ENCODE data around the gene SLC22A3. TPM values are rescaled to one million over a fixed set of nuclear protein-coding genes. Genes with fewer than 3 reads are reported as not detected.
"Not testable (repeated sequence)": the region's sequence is repeated elsewhere in the genome, so short reads cannot be mapped to it uniquely, and the experiment has no call there.

Gene SLC22A3
- total RNA-seq, 2 donors from 2014 or later = 91.5 to 144 TPM

DNA sequence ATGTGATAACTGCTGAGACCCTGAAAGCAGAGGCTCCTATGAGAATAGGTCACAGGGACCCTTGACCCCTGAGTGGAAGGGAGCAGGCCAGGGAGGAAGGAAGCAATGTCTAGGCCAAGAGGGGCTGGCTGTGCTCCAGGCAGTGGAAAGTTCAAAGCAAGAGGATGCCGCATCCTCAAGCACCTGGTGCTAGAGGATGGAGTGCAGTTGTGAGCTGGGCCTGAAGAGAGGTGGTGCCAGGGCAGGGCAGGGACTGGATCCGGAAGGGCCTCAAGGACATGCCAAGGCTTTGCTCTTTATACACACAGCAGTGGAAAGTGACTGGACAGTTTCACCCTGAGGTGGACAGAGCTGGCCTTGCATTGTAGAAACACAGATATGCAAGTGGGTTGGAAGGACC, 97.0 kb downstream of the SLC22A3 start:
- DNase-seq (ENCODE audit: low spot score) (no peak), ATAC-seq (ENCODE audit: insufficient number of reproducible peaks, low FRiP score, low read depth) (no peak)
- Histone ChIP-seq H3K36me3 (peaks cover 23% of the 10 kb centered on the region), H3K27ac (peak overlapping the region in 1 of 2 donors; percentile 7), H3K4me3 (no peak overlapping the region), H3K4me1 (ENCODE audit: control insufficient read depth in 1 of 2, low read depth in 2 of 2) (peaks cover 0 to 6% of the 10 kb centered on the region in 2 donors), H3K27me3 (replicated peaks; ENCODE audit: insufficient read depth) (no peaks in the 10 kb centered on the region), H3K9me3 (no peaks in the 10 kb centered on the region)
- TF ChIP-seq, protein P1, sequence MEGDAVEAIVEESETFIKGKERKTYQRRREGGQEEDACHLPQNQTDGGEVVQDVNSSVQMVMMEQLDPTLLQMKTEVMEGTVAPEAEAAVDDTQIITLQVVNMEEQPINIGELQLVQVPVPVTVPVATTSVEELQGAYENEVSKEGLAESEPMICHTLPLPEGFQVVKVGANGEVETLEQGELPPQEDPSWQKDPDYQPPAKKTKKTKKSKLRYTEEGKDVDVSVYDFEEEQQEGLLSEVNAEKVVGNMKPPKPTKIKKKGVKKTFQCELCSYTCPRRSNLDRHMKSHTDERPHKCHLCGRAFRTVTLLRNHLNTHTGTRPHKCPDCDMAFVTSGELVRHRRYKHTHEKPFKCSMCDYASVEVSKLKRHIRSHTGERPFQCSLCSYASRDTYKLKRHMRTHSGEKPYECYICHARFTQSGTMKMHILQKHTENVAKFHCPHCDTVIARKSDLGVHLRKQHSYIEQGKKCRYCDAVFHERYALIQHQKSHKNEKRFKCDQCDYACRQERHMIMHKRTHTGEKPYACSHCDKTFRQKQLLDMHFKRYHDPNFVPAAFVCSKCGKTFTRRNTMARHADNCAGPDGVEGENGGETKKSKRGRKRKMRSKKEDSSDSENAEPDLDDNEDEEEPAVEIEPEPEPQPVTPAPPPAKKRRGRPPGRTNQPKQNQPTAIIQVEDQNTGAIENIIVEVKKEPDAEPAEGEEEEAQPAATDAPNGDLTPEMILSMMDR (IDR thresholded peaks at IDR 0.05) = no peak

DNA sequence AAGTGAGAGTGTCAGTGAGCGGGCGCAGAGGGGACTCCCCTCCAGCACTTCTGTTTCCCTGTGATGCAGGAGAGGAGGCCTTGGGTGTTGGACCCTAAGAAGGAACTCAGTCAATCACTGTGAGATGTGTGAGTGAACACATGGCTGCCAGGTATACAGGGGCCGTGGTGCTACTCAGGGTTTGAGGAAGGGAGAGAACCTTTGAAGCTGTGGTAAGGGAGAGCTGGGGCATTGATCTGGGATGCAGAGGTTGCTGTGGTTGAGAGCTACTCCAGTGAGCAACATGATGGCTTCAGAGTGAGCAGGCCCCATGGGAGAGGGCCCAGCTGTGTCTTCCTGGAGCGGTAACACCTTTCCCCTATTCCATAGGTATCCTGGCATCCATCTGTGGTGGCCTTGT, 99.2 kb downstream of the SLC22A3 start:
- H3K36me3 ChIP-seq = peaks cover 23% of the 10 kb centered on the region
- H3K9me3 ChIP-seq = no peaks in the 10 kb centered on the region
- no peak for DNase-seq (ENCODE audit: low spot score)
- no peak overlapping the region for H3K4me3 ChIP-seq
- peaks cover 0 to 6% of the 10 kb centered on the region in 2 donors for H3K4me1 ChIP-seq (ENCODE audit: control insufficient read depth in 1 of 2, low read depth in 2 of 2)
- no peak overlapping the region for H3K27ac ChIP-seq
- TF ChIP-seq, protein P1 (IDR thresholded peaks at IDR 0.05) = no peak
- no peak for ATAC-seq (ENCODE audit: insufficient number of reproducible peaks, low FRiP score, low read depth)
- no peaks in the 10 kb centered on the region for H3K27me3 ChIP-seq (replicated peaks; ENCODE audit: insufficient read depth)

DNA sequence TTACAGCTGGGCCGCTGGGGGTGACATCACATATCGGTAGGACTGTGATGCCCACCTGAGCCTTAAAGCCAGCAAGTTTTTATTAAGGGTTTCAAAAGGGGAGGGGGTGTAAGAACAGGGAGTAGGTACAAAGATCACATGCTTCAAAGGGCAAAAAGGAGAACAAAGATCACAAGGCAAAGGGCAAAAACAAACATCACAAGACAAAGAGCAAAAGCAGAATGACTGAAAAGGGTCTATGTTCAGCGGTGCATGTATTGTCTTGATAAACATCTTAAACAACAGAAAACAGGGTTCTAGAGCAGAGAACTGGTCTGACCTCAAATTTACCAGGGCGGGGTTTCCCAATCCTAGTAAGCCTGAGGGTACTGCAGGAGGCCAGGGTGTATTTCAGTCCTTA, 101.6 kb downstream of the SLC22A3 start:
- not testable (repeated sequence) for DNase-seq (ENCODE audit: low spot score); H3K9me3 ChIP-seq; H3K27ac ChIP-seq; ATAC-seq (ENCODE audit: insufficient number of reproducible peaks, low FRiP score, low read depth); H3K27me3 ChIP-seq (replicated peaks; ENCODE audit: insufficient read depth); H3K4me3 ChIP-seq; H3K4me1 ChIP-seq (ENCODE audit: control insufficient read depth in 1 of 2, low read depth in 2 of 2)
- H3K36me3 ChIP-seq = peaks cover 19% of the 10 kb centered on the region

DNA sequence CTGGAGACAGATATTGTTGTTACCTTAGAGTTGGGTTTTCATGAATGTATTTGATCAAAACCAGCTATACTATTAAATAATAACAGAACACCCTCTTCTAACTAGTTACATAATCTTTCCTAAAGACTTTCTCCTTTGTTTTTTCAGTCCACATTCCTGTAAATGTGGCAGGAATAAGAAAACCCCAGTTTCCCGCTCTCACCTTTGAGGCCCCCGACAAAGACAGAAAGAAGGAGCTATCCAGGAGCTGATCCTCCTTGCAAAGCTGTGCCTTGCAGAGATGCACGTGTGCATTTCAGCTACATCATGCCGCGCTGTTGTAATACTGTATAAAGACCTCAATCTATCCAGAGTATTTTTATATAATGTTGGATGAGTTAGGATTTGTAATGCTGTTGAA, 102.7 kb downstream of the SLC22A3 start:
- TF ChIP-seq, protein P1 (IDR thresholded peaks at IDR 0.05) = no peak
- H3K4me1 ChIP-seq (ENCODE audit: control insufficient read depth in 1 of 2, low read depth in 2 of 2) = peaks cover 5 to 17% of the 10 kb centered on the region in 2 donors
- H3K27ac ChIP-seq = no peak overlapping the region
- no peaks in the 10 kb centered on the region for H3K27me3 ChIP-seq (replicated peaks; ENCODE audit: insufficient read depth)
- ATAC-seq (ENCODE audit: insufficient number of reproducible peaks, low FRiP score, low read depth) (no peak), DNase-seq (ENCODE audit: low spot score) (no peak)
- no peak overlapping the region for H3K4me3 ChIP-seq
- no peaks in the 10 kb centered on the region for H3K9me3 ChIP-seq
- H3K36me3 ChIP-seq = peaks cover 12% of the 10 kb centered on the region

DNA sequence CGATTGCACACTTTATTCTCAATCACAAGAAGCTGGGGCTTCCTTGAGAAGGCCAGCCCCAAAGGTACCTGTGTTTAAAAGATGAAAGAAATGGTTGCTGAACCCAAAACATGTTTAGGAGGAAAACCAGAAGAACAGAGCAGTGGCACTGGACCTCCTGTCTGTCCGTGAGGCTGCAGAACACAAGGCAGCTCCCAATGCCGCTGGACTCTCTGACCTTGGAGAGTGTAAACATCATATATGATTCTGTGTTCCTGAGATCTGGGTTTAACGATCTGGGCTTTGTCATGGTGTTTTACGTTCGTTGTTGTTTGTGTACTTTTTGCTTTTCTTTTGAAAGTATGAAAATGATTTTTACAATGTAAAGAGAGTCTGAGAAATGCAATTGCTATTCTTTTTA, 106.1 kb downstream of the SLC22A3 start:
- TF ChIP-seq, protein P1 (IDR thresholded peaks at IDR 0.05) = no peak
- DNase-seq (ENCODE audit: low spot score) (no peak), ATAC-seq (ENCODE audit: insufficient number of reproducible peaks, low FRiP score, low read depth) (no peak)
- Histone ChIP-seq H3K27me3 (replicated peaks; ENCODE audit: insufficient read depth) (no peaks in the 10 kb centered on the region), H3K27ac (no peak overlapping the region), H3K36me3 (no peaks in the 10 kb centered on the region), H3K9me3 (no peaks in the 10 kb centered on the region), H3K4me3 (no peak overlapping the region), H3K4me1 (ENCODE audit: control insufficient read depth in 1 of 2, low read depth in 2 of 2) (peaks cover 5 to 11% of the 10 kb centered on the region in 2 donors)

DNA sequence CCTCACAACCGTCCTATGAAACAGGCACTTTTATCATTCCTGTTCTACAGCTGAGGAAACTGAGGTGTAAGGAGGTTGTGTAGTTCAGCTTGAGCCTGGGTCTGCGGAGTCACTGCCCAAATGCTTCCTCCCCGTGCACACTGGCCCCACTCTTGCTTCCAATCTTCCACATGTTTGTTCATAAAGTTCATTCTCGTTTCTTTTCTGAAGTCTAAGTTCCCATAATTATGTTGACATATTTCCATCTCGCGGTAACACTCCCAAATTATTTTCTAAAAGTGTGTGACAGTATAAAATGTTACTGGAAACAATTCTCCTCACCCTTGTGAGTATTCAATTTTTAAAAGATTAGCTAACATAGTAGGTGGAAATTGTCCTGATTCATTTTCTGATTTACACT, 106.9 kb downstream of the SLC22A3 start:
- peaks cover 5 to 11% of the 10 kb centered on the region in 2 donors for H3K4me1 ChIP-seq (ENCODE audit: control insufficient read depth in 1 of 2, low read depth in 2 of 2)
- DNase-seq (ENCODE audit: low spot score) (no peak), ATAC-seq (ENCODE audit: insufficient number of reproducible peaks, low FRiP score, low read depth) (no peak)
- TF ChIP-seq, protein P1 (IDR thresholded peaks at IDR 0.05) = no peak
- H3K36me3 ChIP-seq = no peaks in the 10 kb centered on the region
- no peaks in the 10 kb centered on the region for H3K27me3 ChIP-seq (replicated peaks; ENCODE audit: insufficient read depth)
- H3K9me3 ChIP-seq = no peaks in the 10 kb centered on the region
- H3K27ac ChIP-seq = peak overlapping the region; percentile 43 to 61
- H3K4me3 ChIP-seq = peak overlapping the region; percentile 60

Data from thoracic aorta (tissue), 2 donors.